HEK293 (cell line): ENCODE data around the gene RRAS.

Experiments
- EGR2 ChIP-seq: fragments of 450-650 bp; formaldehyde crosslinking; IDR thresholded peaks from 2 replicates; pipeline ENCODE4 v1.5.1; 2016; ENCODE audit warnings: low read depth, missing biosample characterization, missing genetic modification characterization
- GFI1B ChIP-seq: fragments of 450-650 bp; formaldehyde crosslinking; IDR thresholded peaks from 2 replicates; pipeline ENCODE4 v1.5.1; 2016; ENCODE audit warnings: missing biosample characterization, missing genetic modification characterization
- GLI2 ChIP-seq: fragments of 450-650 bp; formaldehyde crosslinking; IDR thresholded peaks from 2 replicates; pipeline ENCODE4; 2017; ENCODE audit warnings: missing biosample characterization, missing genetic modification characterization, low read depth, borderline replicate concordance
- HOXD13 ChIP-seq: sonication (generic); formaldehyde crosslinking; IDR thresholded peaks from 2 replicates; pipeline ENCODE4 v1.8.0; 2022; ENCODE audit warnings: missing genetic modification reagents, borderline replicate concordance
- KLF10 ChIP-seq: fragments of 450-650 bp; IDR thresholded peaks from 2 replicates; pipeline ENCODE4 v1.5.1; 2018; ENCODE audit warnings: missing biosample characterization, mild to moderate bottlenecking, missing genetic modification characterization
- MYNN ChIP-seq: fragments of 450-650 bp; formaldehyde crosslinking; IDR thresholded peaks from 2 replicates; pipeline ENCODE4 v1.5.1; 2016; ENCODE audit warnings: missing biosample characterization, missing genetic modification characterization, borderline replicate concordance
- MZF1 ChIP-seq: fragments of 450-650 bp; formaldehyde crosslinking; IDR thresholded peaks from 2 replicates; pipeline ENCODE4 v1.5.1; 2017; ENCODE audit warnings: missing biosample characterization, missing genetic modification characterization, borderline replicate concordance
- OVOL3 ChIP-seq: fragments of 450-650 bp; formaldehyde crosslinking; IDR thresholded peaks from 2 replicates; pipeline ENCODE4 v1.5.1; 2016; ENCODE audit warnings: missing biosample characterization, missing genetic modification characterization
- SP3 ChIP-seq: fragments of 450-650 bp; formaldehyde crosslinking; IDR thresholded peaks from 2 replicates; pipeline ENCODE4 v1.5.1; 2016; ENCODE audit warnings: missing biosample characterization, missing genetic modification characterization
- TRIM28 ChIP-seq: IDR thresholded peaks from 2 replicates; pipeline ENCODE4 v1.6.1; 2011; ENCODE audit warnings: low read length, control low read depth, borderline replicate concordance
- WT1 ChIP-seq: fragments of 450-650 bp; formaldehyde crosslinking; IDR thresholded peaks from 2 replicates; pipeline ENCODE4 v1.5.1; 2016; ENCODE audit warnings: missing biosample characterization, missing genetic modification characterization
- ZIC2 ChIP-seq: fragments of 450-650 bp; formaldehyde crosslinking; IDR thresholded peaks from 2 replicates; pipeline ENCODE4 v1.5.1; 2016; ENCODE audit warnings: missing biosample characterization, missing genetic modification characterization
- ZNF140 ChIP-seq: fragments of 450-650 bp; formaldehyde crosslinking; IDR thresholded peaks from 2 replicates; pipeline ENCODE4 v1.5.1; 2016; ENCODE audit warnings: missing biosample characterization, missing genetic modification characterization
- ZNF146 ChIP-seq: fragments of 450-650 bp; formaldehyde crosslinking; IDR thresholded peaks from 2 replicates; pipeline ENCODE4 v1.5.1; 2016; ENCODE audit warnings: missing biosample characterization, missing genetic modification characterization
- ZNF211 ChIP-seq: fragments of 450-650 bp; formaldehyde crosslinking; IDR thresholded peaks from 2 replicates; pipeline ENCODE4 v1.5.1; 2016; ENCODE audit warnings: low read depth, missing biosample characterization, missing genetic modification characterization
- ZNF23 ChIP-seq: fragments of 450-650 bp; formaldehyde crosslinking; IDR thresholded peaks from 2 replicates; pipeline ENCODE4 v1.5.1; 2016; ENCODE audit warnings: missing biosample characterization, missing genetic modification characterization, borderline replicate concordance
- ZNF266 ChIP-seq: fragments of 450-650 bp; formaldehyde crosslinking; IDR thresholded peaks from 2 replicates; pipeline ENCODE4 v1.5.1; 2016; ENCODE audit warnings: missing biosample characterization, missing genetic modification characterization, low read depth
- ZNF311 ChIP-seq: fragments of 450-650 bp; formaldehyde crosslinking; IDR thresholded peaks from 2 replicates; pipeline ENCODE4 v1.5.1; 2017; ENCODE audit warnings: missing biosample characterization, missing genetic modification characterization, borderline replicate concordance
- ZNF366 ChIP-seq: fragments of 450-650 bp; formaldehyde crosslinking; conservative IDR thresholded peaks from 2 replicates; pipeline ENCODE4 v1.5.1; 2016; ENCODE audit warnings: missing biosample characterization, missing genetic modification characterization
- ZNF37A ChIP-seq: fragments of 450-650 bp; IDR thresholded peaks from 2 replicates; pipeline ENCODE4 v1.5.1; 2018; ENCODE audit warnings: missing biosample characterization, missing genetic modification characterization
- ZNF48 ChIP-seq: fragments of 450-650 bp; formaldehyde crosslinking; IDR thresholded peaks from 2 replicates; pipeline ENCODE4 v1.5.1; 2016; ENCODE audit warnings: missing biosample characterization, missing genetic modification characterization
- ZNF501 ChIP-seq: fragments of 450-650 bp; formaldehyde crosslinking; IDR thresholded peaks from 2 replicates; pipeline ENCODE4 v1.5.1; 2016; ENCODE audit warnings: missing biosample characterization, missing genetic modification characterization
- ZNF529 ChIP-seq: fragments of 450-650 bp; formaldehyde crosslinking; IDR thresholded peaks from 2 replicates; pipeline ENCODE4 v1.5.1; 2017; ENCODE audit warnings: missing genetic modification characterization, missing biosample characterization; ENCODE audit not compliant: insufficient replicate concordance
- ZNF530 ChIP-seq: fragments of 450-650 bp; formaldehyde crosslinking; IDR thresholded peaks from 2 replicates; pipeline ENCODE4 v1.5.1; 2016; ENCODE audit warnings: low read depth, missing biosample characterization, missing genetic modification characterization
- ZNF544 ChIP-seq: fragments of 450-650 bp; formaldehyde crosslinking; IDR thresholded peaks from 2 replicates; pipeline ENCODE4 v1.5.0; 2017; ENCODE audit warnings: missing biosample characterization, missing genetic modification characterization
- ZNF548 ChIP-seq: fragments of 450-650 bp; formaldehyde crosslinking; IDR thresholded peaks from 2 replicates; pipeline ENCODE4 v1.5.1; 2016; ENCODE audit warnings: missing biosample characterization, missing genetic modification characterization
- ZNF621 ChIP-seq: fragments of 450-650 bp; formaldehyde crosslinking; IDR thresholded peaks from 2 replicates; pipeline ENCODE4 v1.5.1; 2017; ENCODE audit warnings: missing biosample characterization, missing genetic modification characterization
- ZNF629 ChIP-seq: fragments of 450-650 bp; formaldehyde crosslinking; IDR thresholded peaks from 2 replicates; pipeline ENCODE4 v1.5.1; 2017; ENCODE audit warnings: missing biosample characterization, missing genetic modification characterization
- ZNF658 ChIP-seq: fragments of 450-650 bp; formaldehyde crosslinking; IDR thresholded peaks from 2 replicates; pipeline ENCODE4; 2016; ENCODE audit warnings: missing biosample characterization, missing genetic modification characterization
- ZNF670 ChIP-seq: fragments of 450-650 bp; formaldehyde crosslinking; IDR thresholded peaks from 2 replicates; pipeline ENCODE4 v1.5.1; 2016; ENCODE audit warnings: missing biosample characterization, missing genetic modification characterization, low read depth
- ZNF677 ChIP-seq: fragments of 450-650 bp; IDR thresholded peaks from 2 replicates; pipeline ENCODE4 v1.5.0; 2018; ENCODE audit warnings: missing biosample characterization, mild to moderate bottlenecking, missing genetic modification characterization, moderate library complexity
- ZNF707 ChIP-seq: fragments of 450-650 bp; formaldehyde crosslinking; IDR thresholded peaks from 2 replicates; pipeline ENCODE4 v1.5.1; 2016; ENCODE audit warnings: missing biosample characterization, missing genetic modification characterization
- ZNF843 ChIP-seq: fragments of 450-650 bp; formaldehyde crosslinking; IDR thresholded peaks from 2 replicates; pipeline ENCODE4 v1.5.1; 2016; ENCODE audit warnings: missing biosample characterization, missing genetic modification characterization
- ZSCAN16 ChIP-seq: fragments of 450-650 bp; formaldehyde crosslinking; IDR thresholded peaks from 2 replicates; pipeline ENCODE4 v1.5.1; 2016; ENCODE audit warnings: missing biosample characterization, missing genetic modification characterization
- ZSCAN23 ChIP-seq: fragments of 450-650 bp; formaldehyde crosslinking; IDR thresholded peaks from 2 replicates; pipeline ENCODE4 v1.5.1; 2016; ENCODE audit warnings: missing biosample characterization, missing genetic modification characterization
- TF ChIP-seq, protein P1 (sequence below): fragments of 450-650 bp; formaldehyde crosslinking; IDR thresholded peaks from 2 replicates; pipeline ENCODE4 v1.5.1; 2016; ENCODE audit warnings: missing biosample characterization, missing genetic modification characterization
- TF ChIP-seq, protein P2 (sequence below): fragments of 450-650 bp; formaldehyde crosslinking; IDR thresholded peaks from 2 replicates; pipeline ENCODE4 v1.5.1; 2016; ENCODE audit warnings: missing biosample characterization, missing genetic modification characterization
- TF ChIP-seq, protein P3 (sequence below): fragments of 450-650 bp; formaldehyde crosslinking; IDR thresholded peaks from 2 replicates; pipeline ENCODE4 v1.5.1; 2016; ENCODE audit warnings: missing biosample characterization, missing genetic modification characterization, low read depth
- TF ChIP-seq, protein P4 (sequence below): sonication (generic); formaldehyde crosslinking; IDR thresholded peaks from 2 replicates; pipeline ENCODE4 v1.8.1; 2022; ENCODE audit warnings: mild to moderate bottlenecking, moderate library complexity, missing genetic modification reagents

RRAS gene

DNA sequence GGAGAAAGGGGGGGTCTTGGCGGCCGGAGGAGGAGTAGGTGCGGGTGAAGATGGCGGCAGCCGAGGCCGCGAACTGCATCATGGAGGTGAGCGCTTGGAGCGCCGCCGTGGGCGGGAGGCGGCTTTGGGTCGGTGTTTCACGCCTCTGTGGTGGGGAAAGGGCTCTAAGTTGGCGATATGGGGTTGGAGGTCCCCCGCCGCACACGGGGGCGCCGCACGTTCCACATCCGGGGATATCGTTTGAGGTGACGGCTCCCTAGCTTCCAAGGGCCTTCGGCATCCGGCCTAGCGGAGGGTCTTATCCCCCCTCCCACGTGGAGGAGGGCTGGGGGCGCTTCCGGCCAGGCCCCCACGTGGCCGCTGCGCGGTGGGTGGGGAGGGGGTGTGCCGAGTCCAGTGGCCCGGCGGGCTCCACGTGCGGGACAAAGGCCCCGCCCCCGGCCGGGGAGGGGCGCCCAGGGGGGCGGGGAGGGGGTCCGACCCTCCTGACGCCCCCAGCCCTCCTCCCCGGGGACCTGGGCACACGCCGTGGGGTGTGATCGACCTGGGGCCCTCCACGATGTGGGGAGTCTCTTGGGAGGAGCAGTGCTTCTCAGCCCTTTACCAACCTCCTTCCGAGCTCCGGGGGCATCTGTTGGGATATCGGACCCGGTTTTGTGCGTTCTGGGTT is 37.4 kb upstream of the RRAS start, which contains the start of gene PRMT1 (continued):
- no peak for TF ChIP-seq MZF1 (tag by site-specific recombination)
- no peak for TF ChIP-seq ZNF140
- no peak for TF ChIP-seq HOXD13
- no peak for TF ChIP-seq ZNF677 (tag by site-specific recombination)
- no peak for TF ChIP-seq ZNF670 (tag by site-specific recombination)
- peak; percentile 87 for TF ChIP-seq SP3 (tag by site-specific recombination)
- no peak for TF ChIP-seq ZNF658
- no peak for TF ChIP-seq ZSCAN23
- TF ChIP-seq ZNF366 (tag by site-specific recombination): no peak
- TF ChIP-seq ZNF548 (tag by site-specific recombination): no peak
- no peak for TF ChIP-seq ZNF48 (tag by site-specific recombination)
- no peak for TF ChIP-seq GFI1B (tag by site-specific recombination)
- TF ChIP-seq ZNF311 (tag by site-specific recombination): no peak
- no peak for TF ChIP-seq ZNF37A
- TF ChIP-seq ZNF629 (tag by site-specific recombination): no peak
- TF ChIP-seq OVOL3 (tag by site-specific recombination): no peak
- no peak for TF ChIP-seq ZNF707 (tag by site-specific recombination)
- TF ChIP-seq TRIM28: no peak
- TF ChIP-seq, protein P1, sequence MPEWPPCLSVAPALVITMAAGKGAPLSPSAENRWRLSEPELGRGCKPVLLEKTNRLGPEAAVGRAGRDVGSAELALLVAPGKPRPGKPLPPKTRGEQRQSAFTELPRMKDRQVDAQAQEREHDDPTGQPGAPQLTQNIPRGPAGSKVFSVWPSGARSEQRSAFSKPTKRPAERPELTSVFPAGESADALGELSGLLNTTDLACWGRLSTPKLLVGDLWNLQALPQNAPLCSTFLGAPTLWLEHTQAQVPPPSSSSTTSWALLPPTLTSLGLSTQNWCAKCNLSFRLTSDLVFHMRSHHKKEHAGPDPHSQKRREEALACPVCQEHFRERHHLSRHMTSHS: no peak
- TF ChIP-seq ZNF529 (tag by site-specific recombination): no peak
- TF ChIP-seq WT1 (tag by site-specific recombination): peak; percentile 55; the same call in 1 of the 2 replicates
- TF ChIP-seq, protein P2, sequence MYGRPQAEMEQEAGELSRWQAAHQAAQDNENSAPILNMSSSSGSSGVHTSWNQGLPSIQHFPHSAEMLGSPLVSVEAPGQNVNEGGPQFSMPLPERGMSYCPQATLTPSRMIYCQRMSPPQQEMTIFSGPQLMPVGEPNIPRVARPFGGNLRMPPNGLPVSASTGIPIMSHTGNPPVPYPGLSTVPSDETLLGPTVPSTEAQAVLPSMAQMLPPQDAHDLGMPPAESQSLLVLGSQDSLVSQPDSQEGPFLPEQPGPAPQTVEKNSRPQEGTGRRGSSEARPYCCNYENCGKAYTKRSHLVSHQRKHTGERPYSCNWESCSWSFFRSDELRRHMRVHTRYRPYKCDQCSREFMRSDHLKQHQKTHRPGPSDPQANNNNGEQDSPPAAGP (tag by site-specific recombination): peak; percentile 63
- TF ChIP-seq ZNF544 (tag by site-specific recombination): no peak
- TF ChIP-seq ZIC2: peak; percentile 14; the same call in 1 of the 2 replicates
- TF ChIP-seq ZNF211 (tag by site-specific recombination): no peak
- no peak for TF ChIP-seq ZNF23
- peak; percentile 81 for TF ChIP-seq ZNF843 (tag by site-specific recombination)
- peak; percentile 99 for TF ChIP-seq KLF10 (tag by site-specific recombination)
- TF ChIP-seq ZNF621: no peak
- TF ChIP-seq, protein P3, sequence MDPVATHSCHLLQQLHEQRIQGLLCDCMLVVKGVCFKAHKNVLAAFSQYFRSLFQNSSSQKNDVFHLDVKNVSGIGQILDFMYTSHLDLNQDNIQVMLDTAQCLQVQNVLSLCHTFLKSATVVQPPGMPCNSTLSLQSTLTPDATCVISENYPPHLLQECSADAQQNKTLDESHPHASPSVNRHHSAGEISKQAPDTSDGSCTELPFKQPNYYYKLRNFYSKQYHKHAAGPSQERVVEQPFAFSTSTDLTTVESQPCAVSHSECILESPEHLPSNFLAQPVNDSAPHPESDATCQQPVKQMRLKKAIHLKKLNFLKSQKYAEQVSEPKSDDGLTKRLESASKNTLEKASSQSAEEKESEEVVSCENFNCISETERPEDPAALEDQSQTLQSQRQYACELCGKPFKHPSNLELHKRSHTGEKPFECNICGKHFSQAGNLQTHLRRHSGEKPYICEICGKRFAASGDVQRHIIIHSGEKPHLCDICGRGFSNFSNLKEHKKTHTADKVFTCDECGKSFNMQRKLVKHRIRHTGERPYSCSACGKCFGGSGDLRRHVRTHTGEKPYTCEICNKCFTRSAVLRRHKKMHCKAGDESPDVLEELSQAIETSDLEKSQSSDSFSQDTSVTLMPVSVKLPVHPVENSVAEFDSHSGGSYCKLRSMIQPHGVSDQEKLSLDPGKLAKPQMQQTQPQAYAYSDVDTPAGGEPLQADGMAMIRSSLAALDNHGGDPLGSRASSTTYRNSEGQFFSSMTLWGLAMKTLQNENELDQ (tag by site-specific recombination): no peak
- no peak for TF ChIP-seq GLI2 (tag by site-specific recombination)
- no peak for TF ChIP-seq ZNF146
- peak; percentile 92 for TF ChIP-seq EGR2 (tag by site-specific recombination)
- no peak for TF ChIP-seq ZNF530
- TF ChIP-seq ZNF501 (tag by site-specific recombination): peak; percentile 78
- TF ChIP-seq, protein P4, sequence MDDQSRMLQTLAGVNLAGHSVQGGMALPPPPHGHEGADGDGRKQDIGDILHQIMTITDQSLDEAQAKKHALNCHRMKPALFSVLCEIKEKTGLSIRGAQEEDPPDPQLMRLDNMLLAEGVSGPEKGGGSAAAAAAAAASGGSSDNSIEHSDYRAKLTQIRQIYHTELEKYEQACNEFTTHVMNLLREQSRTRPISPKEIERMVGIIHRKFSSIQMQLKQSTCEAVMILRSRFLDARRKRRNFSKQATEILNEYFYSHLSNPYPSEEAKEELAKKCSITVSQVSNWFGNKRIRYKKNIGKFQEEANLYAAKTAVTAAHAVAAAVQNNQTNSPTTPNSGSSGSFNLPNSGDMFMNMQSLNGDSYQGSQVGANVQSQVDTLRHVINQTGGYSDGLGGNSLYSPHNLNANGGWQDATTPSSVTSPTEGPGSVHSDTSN (CRISPR knock-in tag): no peak
- TF ChIP-seq MYNN: no peak
- TF ChIP-seq ZSCAN16 (tag by site-specific recombination): 0 out of 2 replicates have a peak, but pooled peaks have one; percentile 25
- TF ChIP-seq ZNF266: no peak
